ENCODE measurements around the gene IPO11. TPM values are rescaled to one million over a fixed set of nuclear protein-coding genes. Genes with fewer than 3 reads are reported as not detected.

The IPO11 gene
- total RNA-seq, 2 experiments from 2014 or later: 59.7 to 61.2 TPM

DNA sequence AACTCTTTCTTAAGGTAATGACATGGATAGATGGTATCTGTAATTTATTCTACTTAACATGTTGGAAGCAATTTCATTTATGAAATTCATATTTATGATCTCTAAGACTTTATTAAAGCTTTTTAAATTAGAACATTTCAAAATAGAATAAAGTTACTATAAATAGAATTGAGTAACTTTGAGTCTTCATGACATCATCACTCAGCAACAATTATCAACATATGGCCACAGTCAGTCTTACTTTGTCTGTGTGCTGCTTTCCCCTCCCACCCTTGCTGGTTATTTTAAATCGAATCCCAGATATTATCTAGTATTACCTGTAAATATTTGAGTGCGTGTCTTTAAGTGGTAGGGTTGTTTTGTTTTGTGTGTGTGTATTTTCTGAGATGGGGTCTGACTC is 65.2 kb downstream of the IPO11 start:
- Mint-ChIP-seq H3K4me1 (ENCODE audit: low read depth) (peaks cover 2% of the 10 kb centered on the region), H3K4me3 (no peak overlapping the region), H3K27me3 (no peaks in the 10 kb centered on the region), H3K36me3 (ENCODE audit: low read depth) (peaks cover 30% of the 10 kb centered on the region), H3K9me3 (no peaks in the 10 kb centered on the region), H3K27ac (no peak overlapping the region)
- TF ChIP-seq, protein P1, sequence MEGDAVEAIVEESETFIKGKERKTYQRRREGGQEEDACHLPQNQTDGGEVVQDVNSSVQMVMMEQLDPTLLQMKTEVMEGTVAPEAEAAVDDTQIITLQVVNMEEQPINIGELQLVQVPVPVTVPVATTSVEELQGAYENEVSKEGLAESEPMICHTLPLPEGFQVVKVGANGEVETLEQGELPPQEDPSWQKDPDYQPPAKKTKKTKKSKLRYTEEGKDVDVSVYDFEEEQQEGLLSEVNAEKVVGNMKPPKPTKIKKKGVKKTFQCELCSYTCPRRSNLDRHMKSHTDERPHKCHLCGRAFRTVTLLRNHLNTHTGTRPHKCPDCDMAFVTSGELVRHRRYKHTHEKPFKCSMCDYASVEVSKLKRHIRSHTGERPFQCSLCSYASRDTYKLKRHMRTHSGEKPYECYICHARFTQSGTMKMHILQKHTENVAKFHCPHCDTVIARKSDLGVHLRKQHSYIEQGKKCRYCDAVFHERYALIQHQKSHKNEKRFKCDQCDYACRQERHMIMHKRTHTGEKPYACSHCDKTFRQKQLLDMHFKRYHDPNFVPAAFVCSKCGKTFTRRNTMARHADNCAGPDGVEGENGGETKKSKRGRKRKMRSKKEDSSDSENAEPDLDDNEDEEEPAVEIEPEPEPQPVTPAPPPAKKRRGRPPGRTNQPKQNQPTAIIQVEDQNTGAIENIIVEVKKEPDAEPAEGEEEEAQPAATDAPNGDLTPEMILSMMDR (IDR thresholded peaks at IDR 0.05): no peak
- no peak for DNase-seq
- POLR2A ChIA-PET: no interaction called here
- CTCF ChIA-PET: interaction anchor here (1.0 to 2.6 kb wide), 4 partner anchors 9 to 30 kb away, joined by 3 to 8 read pairs (median 3); no protein-coding TSS in a partner anchor
- ATAC-seq: no peak
- intact Hi-C loops (cut with micrococcal nuclease): no loop called here

DNA sequence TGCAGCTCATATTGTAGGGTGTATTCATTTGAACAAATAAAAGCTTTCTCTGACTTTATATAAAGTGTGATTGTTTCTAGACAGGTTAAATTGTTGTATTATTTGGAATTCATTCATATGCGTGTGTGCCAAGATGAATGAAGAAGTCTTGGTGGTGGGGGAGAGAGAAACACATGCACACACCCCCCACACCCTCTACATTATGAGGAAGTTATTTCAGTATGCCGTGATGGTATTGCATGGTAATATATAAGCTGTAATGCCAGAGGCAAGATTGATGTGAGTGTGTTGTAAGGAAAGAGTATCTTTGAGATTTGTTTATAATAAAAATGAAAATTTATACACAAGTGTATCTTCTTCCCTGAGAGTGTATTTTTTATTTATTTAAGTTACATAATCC is 71.0 kb downstream of the IPO11 start:
- no peak overlapping the region for H3K4me3 Mint-ChIP-seq
- no peak for DNase-seq
- H3K27ac Mint-ChIP-seq: no peak overlapping the region
- TF ChIP-seq, protein P1 (IDR thresholded peaks at IDR 0.05): no peak
- no peak for ATAC-seq
- H3K9me3 Mint-ChIP-seq: no peaks in the 10 kb centered on the region
- ChIA-PET CTCF (interaction anchor here (1.7 kb wide), 1 partner anchor 23 kb away, joined by 4 read pairs; no protein-coding TSS in a partner anchor), POLR2A (interaction anchor here (0.6 kb wide), 1 partner anchor 94 kb away, joined by 3 read pairs; no protein-coding TSS in a partner anchor)
- peaks cover 33% of the 10 kb centered on the region for H3K36me3 Mint-ChIP-seq (ENCODE audit: low read depth)
- H3K27me3 Mint-ChIP-seq: no peaks in the 10 kb centered on the region
- no peaks in the 10 kb centered on the region for H3K4me1 Mint-ChIP-seq (ENCODE audit: low read depth)
- intact Hi-C loops (cut with micrococcal nuclease): no loop called here

DNA sequence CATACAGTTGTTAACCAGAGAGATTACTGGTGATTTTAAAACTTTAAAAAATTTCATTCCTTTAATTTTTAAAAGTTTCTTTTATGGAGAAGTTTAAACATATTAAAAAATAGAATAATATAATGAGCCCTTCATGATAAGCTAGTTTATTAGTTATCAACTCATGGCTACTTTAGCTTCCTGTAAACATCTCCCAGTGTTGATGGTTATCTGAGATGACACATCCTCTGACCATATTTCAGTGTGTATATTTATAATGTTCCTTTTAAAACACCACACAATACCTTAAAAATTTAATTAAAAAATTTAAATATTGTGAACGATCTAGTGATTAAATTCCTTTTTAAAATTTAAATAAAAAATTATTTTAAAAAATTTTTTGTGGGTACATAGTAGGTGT is 74.1 kb downstream of the IPO11 start:
- no peaks in the 10 kb centered on the region for H3K9me3 Mint-ChIP-seq
- peaks cover 16% of the 10 kb centered on the region for H3K36me3 Mint-ChIP-seq (ENCODE audit: low read depth)
- ATAC-seq (no peak), DNase-seq (no peak)
- intact Hi-C loops (cut with micrococcal nuclease): no loop called here
- H3K27me3 Mint-ChIP-seq: no peaks in the 10 kb centered on the region
- no peak overlapping the region for H3K27ac Mint-ChIP-seq
- TF ChIP-seq, protein P1 (IDR thresholded peaks at IDR 0.05): no peak
- POLR2A ChIA-PET: no interaction called here
- CTCF ChIA-PET: interaction anchor here (1.1 to 1.7 kb wide), 2 partner anchors 8 to 43 kb away, joined by 3 to 4 read pairs; no protein-coding TSS in a partner anchor
- no peak overlapping the region for H3K4me3 Mint-ChIP-seq
- no peaks in the 10 kb centered on the region for H3K4me1 Mint-ChIP-seq (ENCODE audit: low read depth)

DNA sequence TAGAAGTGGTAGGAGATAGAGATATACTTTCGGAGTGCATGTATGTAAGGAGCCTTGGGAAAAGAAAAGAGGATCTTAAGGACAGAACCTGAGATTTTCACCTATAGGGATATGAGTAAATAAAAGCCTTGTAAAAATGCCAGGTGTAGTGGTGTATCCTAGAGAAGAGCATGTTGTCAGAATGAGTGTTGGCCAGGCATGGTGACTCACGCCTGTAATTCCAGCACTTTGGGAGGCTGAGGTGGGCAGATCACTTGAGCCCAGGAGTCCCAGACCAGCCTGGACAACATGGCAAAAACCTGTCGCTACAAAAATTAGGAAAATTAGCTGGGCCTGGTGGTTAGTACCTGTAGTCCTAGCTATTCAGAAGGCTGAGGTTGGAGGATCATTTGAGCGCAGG is 76.0 kb downstream of the IPO11 start:
- ChIA-PET POLR2A (interaction anchor here (0.5 kb wide), 1 partner anchor 139 kb away, joined by 3 read pairs; no protein-coding TSS in a partner anchor), CTCF (no interaction called here)
- no peak for ATAC-seq
- peaks cover 18% of the 10 kb centered on the region for H3K36me3 Mint-ChIP-seq (ENCODE audit: low read depth)
- DNase-seq: no peak
- H3K9me3 Mint-ChIP-seq: no peaks in the 10 kb centered on the region
- H3K27ac Mint-ChIP-seq: no peak overlapping the region
- intact Hi-C loops (cut with micrococcal nuclease): no loop called here
- no peaks in the 10 kb centered on the region for H3K4me1 Mint-ChIP-seq (ENCODE audit: low read depth)
- TF ChIP-seq, protein P1 (IDR thresholded peaks at IDR 0.05): no peak
- no peak overlapping the region for H3K4me3 Mint-ChIP-seq
- H3K27me3 Mint-ChIP-seq: no peaks in the 10 kb centered on the region

DNA sequence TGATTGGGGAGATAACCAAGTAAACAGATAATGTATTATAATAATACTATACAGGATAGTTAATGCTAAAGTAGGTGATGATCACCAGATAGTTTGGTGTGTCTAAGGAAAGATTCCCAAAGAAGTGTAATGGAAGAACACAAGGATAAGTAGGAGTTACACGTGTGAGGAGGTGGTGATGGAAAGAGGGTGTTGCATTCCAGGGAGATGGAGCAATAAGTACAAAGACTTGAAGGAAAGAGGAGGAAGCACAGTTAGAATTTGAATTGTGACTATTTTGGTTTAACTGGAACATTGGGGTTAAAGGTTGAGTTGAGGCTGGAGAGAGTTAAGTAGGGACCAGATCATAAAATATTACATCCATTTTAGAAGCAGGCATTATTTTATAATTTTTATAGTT is 76.9 kb downstream of the IPO11 start:
- no peak for ATAC-seq
- no peaks in the 10 kb centered on the region for H3K9me3 Mint-ChIP-seq
- no peaks in the 10 kb centered on the region for H3K4me1 Mint-ChIP-seq (ENCODE audit: low read depth)
- intact Hi-C loops (cut with micrococcal nuclease): no loop called here
- TF ChIP-seq, protein P1 (IDR thresholded peaks at IDR 0.05): no peak
- H3K36me3 Mint-ChIP-seq (ENCODE audit: low read depth): peaks cover 18% of the 10 kb centered on the region
- ChIA-PET POLR2A (no interaction called here), CTCF (no interaction called here)
- H3K4me3 Mint-ChIP-seq: no peak overlapping the region
- H3K27me3 Mint-ChIP-seq: no peaks in the 10 kb centered on the region
- no peak overlapping the region for H3K27ac Mint-ChIP-seq
- DNase-seq: no peak
